NB4 (cell line): ENCODE measurements around the gene TRABD2B.

Experiments used
- CTCF ChIP-seq: IDR thresholded peaks from one replicate; pipeline ENCODE4 v1.5.1; 2012; ENCODE audit warnings: low read depth, low read length
- MYC ChIP-seq: IDR thresholded peaks from 2 replicates; pipeline ENCODE4 v1.6.1; 2011; ENCODE audit warnings: low read depth, low read length
- POLR2A ChIP-seq: IDR thresholded peaks from 2 replicates; pipeline ENCODE4 v1.6.1; 2011; ENCODE audit warnings: mild to moderate bottlenecking; ENCODE audit not compliant: insufficient read length; ENCODE audit errors: extremely low read depth
- TF ChIP-seq, protein P1 (sequence below): IDR thresholded peaks from 2 replicates; pipeline ENCODE4 v1.6.1; 2011; ENCODE audit warnings: low read depth, low read length

DNA sequence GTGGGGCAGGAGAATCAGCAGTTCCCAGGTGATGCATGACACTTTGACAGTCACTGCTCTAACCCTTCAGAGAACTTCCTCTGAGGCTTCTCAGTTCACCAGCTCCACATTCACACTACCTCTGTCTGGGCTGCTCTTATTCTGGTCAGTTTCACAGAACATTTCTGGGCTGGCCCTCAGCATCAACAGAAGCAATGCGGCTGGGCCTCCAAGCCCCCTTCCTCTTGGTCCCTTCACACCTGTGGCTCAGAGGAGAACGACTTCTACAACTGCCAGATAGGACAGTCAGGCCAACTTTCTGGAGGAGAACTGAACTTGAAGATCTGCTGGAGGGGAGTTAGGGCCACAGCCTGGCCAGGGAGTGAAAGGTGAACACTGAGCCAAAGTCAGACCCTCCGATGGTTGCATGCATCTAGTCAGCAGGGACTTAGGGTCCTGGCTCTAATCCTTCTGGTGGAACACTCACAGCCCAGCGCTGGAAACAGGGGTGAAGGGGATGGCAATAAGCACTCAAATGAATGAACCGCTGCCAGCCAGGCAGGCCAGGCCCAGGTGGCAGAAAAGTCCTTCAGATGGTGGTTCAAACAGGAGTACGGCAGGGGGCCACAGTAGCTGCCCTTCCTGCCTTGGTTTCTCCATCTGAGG is 285.2 kb downstream of the TRABD2B start:
- TF ChIP-seq CTCF (no peak), POLR2A (no peak), MYC (no peak)
- TF ChIP-seq, protein P1, sequence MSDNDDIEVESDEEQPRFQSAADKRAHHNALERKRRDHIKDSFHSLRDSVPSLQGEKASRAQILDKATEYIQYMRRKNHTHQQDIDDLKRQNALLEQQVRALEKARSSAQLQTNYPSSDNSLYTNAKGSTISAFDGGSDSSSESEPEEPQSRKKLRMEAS: no peak
